HEK293 (cell line): ENCODE measurements around the gene ACAD8.

ENCODE experiments used
- CTCF ChIA-PET: fragments of 350-600 bp; formaldehyde crosslinking; extraction: SDS; loops from one replicate; lab custom pipeline; 2021; ENCODE audit warnings: antibody characterized with exemption; lab: Yijun Ruan, JAX
- POLR2A ChIA-PET: fragments of 300-600 bp; formaldehyde crosslinking; extraction: SDS; loops from one replicate; lab custom pipeline; 2020; ENCODE audit warnings: antibody characterized with exemption, inconsistent platforms; lab: Yijun Ruan, JAX
- H3K27ac ChIP-seq: fragments of 200-500 bp; sonication (Bioruptor generic); 2 replicates; pipeline ENCODE4 v1.5.1; 2014; ENCODE audit warnings: low read depth, low read length, control low read depth, inconsistent platforms; ENCODE audit errors: extremely low read depth
- H3K36me3 ChIP-seq, 2 experiments: fragments of 200-500 bp in 1 of 2; sonication (Bioruptor generic) in 1 of 2; 1 replicate in 1 of 2; 2 replicates in 1 of 2; pipeline ENCODE4 v1.5.1; 2014 to 2017; ENCODE audit warnings: inconsistent platforms in 2 of 2, low read length in 2 of 2; ENCODE audit not compliant: control insufficient read depth in 2 of 2, insufficient read depth in 1 of 2
- H3K4me1 ChIP-seq: fragments of 200-500 bp; sonication (Bioruptor generic); 2 replicates; pipeline ENCODE4 v1.5.1; 2014; ENCODE audit warnings: mild to moderate bottlenecking, low read length, inconsistent platforms; ENCODE audit not compliant: control insufficient read depth, insufficient read depth
- H3K4me3 ChIP-seq: 2 replicates; pipeline ENCODE4 v1.5.1; 2011; ENCODE audit warnings: low read depth, mild to moderate bottlenecking, control low read depth, low read length, moderate library complexity
- H3K9me3 ChIP-seq: fragments of 200-500 bp; sonication (Bioruptor generic); 2 replicates; pipeline ENCODE4 v1.5.1; 2014; ENCODE audit warnings: low read depth, low read length, inconsistent platforms; ENCODE audit not compliant: control insufficient read depth, insufficient read depth
- FEZF1 ChIP-seq: fragments of 450-650 bp; formaldehyde crosslinking; IDR thresholded peaks from 2 replicates; pipeline ENCODE4 v1.5.1; 2016; ENCODE audit warnings: missing biosample characterization, missing genetic modification characterization
- GLI2 ChIP-seq: fragments of 450-650 bp; formaldehyde crosslinking; IDR thresholded peaks from 2 replicates; pipeline ENCODE4; 2017; ENCODE audit warnings: missing biosample characterization, missing genetic modification characterization, low read depth, borderline replicate concordance
- GLIS2 ChIP-seq: fragments of 450-650 bp; formaldehyde crosslinking; IDR thresholded peaks from 2 replicates; pipeline ENCODE4 v1.5.1; 2016; ENCODE audit warnings: missing biosample characterization, missing genetic modification characterization
- IKZF3 ChIP-seq: fragments of 450-650 bp; IDR thresholded peaks from 2 replicates; pipeline ENCODE4 v1.5.0; 2018; ENCODE audit warnings: missing biosample characterization, mild to moderate bottlenecking, missing genetic modification characterization, moderate library complexity
- PRDM1 ChIP-seq: fragments of 450-650 bp; formaldehyde crosslinking; IDR thresholded peaks from 2 replicates; pipeline ENCODE4; 2016; ENCODE audit warnings: missing biosample characterization, missing genetic modification characterization
- SP3 ChIP-seq: fragments of 450-650 bp; formaldehyde crosslinking; IDR thresholded peaks from 2 replicates; pipeline ENCODE4 v1.5.1; 2016; ENCODE audit warnings: missing biosample characterization, missing genetic modification characterization
- SP7 ChIP-seq: fragments of 450-650 bp; formaldehyde crosslinking; IDR thresholded peaks from 2 replicates; pipeline ENCODE4 v1.5.1; 2016; ENCODE audit warnings: missing biosample characterization, missing genetic modification characterization
- YY2 ChIP-seq: fragments of 450-650 bp; formaldehyde crosslinking; IDR thresholded peaks from 2 replicates; pipeline ENCODE4 v1.5.1; 2016; ENCODE audit warnings: missing biosample characterization, missing genetic modification characterization
- ZBTB10 ChIP-seq: fragments of 450-650 bp; formaldehyde crosslinking; IDR thresholded peaks from 2 replicates; pipeline ENCODE4 v1.5.1; 2016; ENCODE audit warnings: missing biosample characterization, missing genetic modification characterization
- ZBTB17 ChIP-seq: fragments of 450-650 bp; formaldehyde crosslinking; IDR thresholded peaks from 2 replicates; pipeline ENCODE4 v1.5.1; 2016; ENCODE audit warnings: missing biosample characterization, missing genetic modification characterization
- ZFHX2 ChIP-seq: fragments of 450-650 bp; formaldehyde crosslinking; conservative IDR thresholded peaks from 2 replicates; pipeline ENCODE4 v1.5.1; 2016; ENCODE audit warnings: missing biosample characterization, missing genetic modification characterization
- ZFP3 ChIP-seq: fragments of 450-650 bp; formaldehyde crosslinking; IDR thresholded peaks from 2 replicates; pipeline ENCODE4 v1.5.1; 2016; ENCODE audit warnings: low read depth, missing biosample characterization, missing genetic modification characterization
- ZNF155 ChIP-seq: fragments of 450-650 bp; formaldehyde crosslinking; IDR thresholded peaks from 2 replicates; pipeline ENCODE4 v1.5.1; 2016; ENCODE audit warnings: missing biosample characterization, missing genetic modification characterization
- ZNF157 ChIP-seq: fragments of 450-650 bp; formaldehyde crosslinking; IDR thresholded peaks from 2 replicates; pipeline ENCODE4 v1.5.1; 2016; ENCODE audit warnings: missing biosample characterization, missing genetic modification characterization
- ZNF239 ChIP-seq: fragments of 450-650 bp; formaldehyde crosslinking; IDR thresholded peaks from 2 replicates; pipeline ENCODE4 v1.5.1; 2016; ENCODE audit warnings: missing biosample characterization, missing genetic modification characterization
- ZNF335 ChIP-seq: fragments of 450-650 bp; formaldehyde crosslinking; conservative IDR thresholded peaks from 2 replicates; pipeline ENCODE4 v1.5.1; 2016; ENCODE audit warnings: missing biosample characterization, missing genetic modification characterization
- ZNF341 ChIP-seq: fragments of 450-650 bp; formaldehyde crosslinking; IDR thresholded peaks from 2 replicates; pipeline ENCODE4; 2016; ENCODE audit warnings: low read depth, missing biosample characterization, missing genetic modification characterization
- ZNF366 ChIP-seq: fragments of 450-650 bp; formaldehyde crosslinking; conservative IDR thresholded peaks from 2 replicates; pipeline ENCODE4 v1.5.1; 2016; ENCODE audit warnings: missing biosample characterization, missing genetic modification characterization
- ZNF398 ChIP-seq: fragments of 450-650 bp; formaldehyde crosslinking; IDR thresholded peaks from 2 replicates; pipeline ENCODE4 v1.5.1; 2017; ENCODE audit warnings: missing biosample characterization, missing genetic modification characterization
- ZNF544 ChIP-seq: fragments of 450-650 bp; formaldehyde crosslinking; IDR thresholded peaks from 2 replicates; pipeline ENCODE4 v1.5.0; 2017; ENCODE audit warnings: missing biosample characterization, missing genetic modification characterization
- ZNF610 ChIP-seq: fragments of 450-650 bp; formaldehyde crosslinking; IDR thresholded peaks from 2 replicates; pipeline ENCODE4 v1.5.1; 2016; ENCODE audit warnings: missing biosample characterization, missing genetic modification characterization, borderline replicate concordance
- ZNF629 ChIP-seq: fragments of 450-650 bp; formaldehyde crosslinking; IDR thresholded peaks from 2 replicates; pipeline ENCODE4 v1.5.1; 2017; ENCODE audit warnings: missing biosample characterization, missing genetic modification characterization
- ZNF639 ChIP-seq: fragments of 450-650 bp; formaldehyde crosslinking; IDR thresholded peaks from 2 replicates; pipeline ENCODE4 v1.5.1; 2016; ENCODE audit warnings: missing biosample characterization, missing genetic modification characterization
- ZNF747 ChIP-seq: fragments of 450-650 bp; formaldehyde crosslinking; IDR thresholded peaks from 2 replicates; pipeline ENCODE4 v1.5.1; 2016; ENCODE audit warnings: missing biosample characterization, missing genetic modification characterization
- ZSCAN16 ChIP-seq: fragments of 450-650 bp; formaldehyde crosslinking; IDR thresholded peaks from 2 replicates; pipeline ENCODE4 v1.5.1; 2016; ENCODE audit warnings: missing biosample characterization, missing genetic modification characterization
- ZSCAN30 ChIP-seq: fragments of 450-650 bp; IDR thresholded peaks from 2 replicates; pipeline ENCODE4 v1.5.1; 2018; ENCODE audit warnings: missing biosample characterization, mild to moderate bottlenecking, missing genetic modification characterization, moderate library complexity

Gene ACAD8

GRCh38 chr11:134216816-134217215, 36.6 kb upstream of the ACAD8 start (continued):
- TF ChIP-seq ZNF398 (tag by site-specific recombination): no peak
- TF ChIP-seq ZSCAN30 (tag by site-specific recombination): no peak
- no peak for TF ChIP-seq SP7 (tag by site-specific recombination)
- TF ChIP-seq ZFP3 (tag by site-specific recombination): no peak
- TF ChIP-seq GLIS2: no peak

GRCh38 chr11:134223121-134223520, 30.2 kb upstream of the ACAD8 start:
- Histone ChIP-seq H3K4me3 (peak overlapping the region; percentile 73), H3K36me3 (peaks cover 14 to 53% of the 10 kb centered on the region in 2 experiments), H3K9me3 (no peaks in the 10 kb centered on the region), H3K4me1 (peaks cover 7% of the 10 kb centered on the region; the same call in 1 of the 2 replicates)
- CTCF ChIA-PET: interaction anchor here (1.0 kb wide), 1 partner anchor 14 kb away, joined by 3 read pairs; no protein-coding TSS in a partner anchor
- 0 out of 2 replicates have a peak, but pooled peaks have one; percentile 25 for TF ChIP-seq ZBTB17
- TF ChIP-seq ZSCAN16: no peak
- peak; percentile 25 for TF ChIP-seq ZNF335 (tag by site-specific recombination)
- no peak for TF ChIP-seq PRDM1 (tag by site-specific recombination)
- TF ChIP-seq, all 188 proteins: peak for 2
- H3K27ac ChIP-seq: peak overlapping the region; percentile 77; the same call in 1 of the 2 replicates
- POLR2A ChIA-PET: interaction anchor here (0.9 to 3.8 kb wide), 12 partner anchors 10 to 114 kb away, joined by 3 to 35 read pairs (median 7); partner anchors contain the start of genes ACAD8, GLB1L2, GLB1L3 and THYN1

- peaks cover 7 to 43% of the 10 kb centered on the region in 2 experiments; a peak in 2 of 3 replicates for H3K36me3 ChIP-seq
- H3K4me1 ChIP-seq: peaks cover 7% of the 10 kb centered on the region; the same call in 1 of the 2 replicates
- POLR2A ChIA-PET: interaction anchor here (0.6 to 3.8 kb wide), 23 partner anchors 10 to 566 kb away, joined by 3 to 35 read pairs (median 5); partner anchors contain the start of genes ACAD8, GLB1L2, GLB1L3 and THYN1
- H3K4me3 ChIP-seq: peak within 1 kb of the TSS; percentile 83
- H3K27ac ChIP-seq: peak within 1 kb of the TSS; percentile 77
- CTCF ChIA-PET: interaction anchor here (0.8 to 2.8 kb wide), 4 partner anchors 12 to 38 kb away, joined by 3 to 8 read pairs (median 5); no protein-coding TSS in a partner anchor
- no peaks in the 10 kb centered on the region for H3K9me3 ChIP-seq
- TF ChIP-seq ZNF747 (no peak), ZNF239 (tag by site-specific recombination) (no peak), ZNF366 (tag by site-specific recombination) (no peak), ZNF335 (tag by site-specific recombination) (peak; percentile 80), SP3 (tag by site-specific recombination) (peak; percentile 26; the same call in 1 of the 2 replicates), IKZF3 (tag by site-specific recombination) (0 out of 2 replicates have a peak, but pooled peaks have one; percentile 28), ZNF341 (tag by site-specific recombination) (0 out of 2 replicates have a peak, but pooled peaks have one; percentile 25), YY2 (tag by site-specific recombination) (0 out of 2 replicates have a peak, but pooled peaks have one; percentile 47), FEZF1 (0 out of 2 replicates have a peak, but pooled peaks have one; percentile 15), ZNF610 (peak; percentile 62; the same call in 1 of the 2 replicates), GLI2 (tag by site-specific recombination) (no peak), SP7 (tag by site-specific recombination) (peak; percentile 49; the same call in 1 of the 2 replicates), ZNF155 (tag by site-specific recombination) (no peak), ZNF639 (tag by site-specific recombination) (peak; percentile 47; the same call in 1 of the 2 replicates), ZBTB10 (tag by site-specific recombination) (0 out of 2 replicates have a peak, but pooled peaks have one; percentile 17), ZNF629 (tag by site-specific recombination) (peak; percentile 30; the same call in 1 of the 2 replicates), ZNF544 (tag by site-specific recombination) (no peak), ZNF157 (no peak), ZFHX2 (no peak), ZBTB17 (peak; percentile 51; the same call in 1 of the 2 replicates)
Observed at GRCh38 chr11:134223836-134224709, 29.3 kb upstream of the ACAD8 start, which contains the start of the genes NCAPD3 and VPS26B. Gene NCAPD3 (minus strand): TSS chr11:134223967. CDS start chr11:134223926, 41 bp downstream. Gene VPS26B (plus strand): TSS chr11:134224671. CDS start chr11:134225123, 452 bp downstream.
